T-helper 1 cell treated with Interleukin-12 subunit alpha and Interleukin-12 subunit beta and Interleukin-4 antibody, amounts not matched to agents 30 μg/mL and 1 μg/mL, for 36 hours (primary cell): ENCODE measurements around the gene MYH11.

Source experiments
- H3K27ac Mint-ChIP-seq: one replicate; pipeline ENCODE4 v1.8.0; 2021; ENCODE audit warnings: mild to moderate bottlenecking, mixed read lengths
- H3K27me3 Mint-ChIP-seq: one replicate; pipeline ENCODE4 v1.8.0; 2021; ENCODE audit warnings: low read depth, mixed read lengths
- H3K36me3 Mint-ChIP-seq: one replicate; pipeline ENCODE4 v1.8.0; 2021; ENCODE audit warnings: low read depth, mixed read lengths
- H3K4me1 Mint-ChIP-seq: one replicate; pipeline ENCODE4 v1.8.0; 2021; ENCODE audit warnings: low read depth, mixed read lengths
- H3K4me3 Mint-ChIP-seq: one replicate; pipeline ENCODE4 v1.8.0; 2021; ENCODE audit warnings: mild to moderate bottlenecking, moderate library complexity, mixed read lengths
- H3K9me3 Mint-ChIP-seq: one replicate; pipeline ENCODE4 v1.8.0; 2021; ENCODE audit warnings: mixed read lengths

Gene MYH11

DNA sequence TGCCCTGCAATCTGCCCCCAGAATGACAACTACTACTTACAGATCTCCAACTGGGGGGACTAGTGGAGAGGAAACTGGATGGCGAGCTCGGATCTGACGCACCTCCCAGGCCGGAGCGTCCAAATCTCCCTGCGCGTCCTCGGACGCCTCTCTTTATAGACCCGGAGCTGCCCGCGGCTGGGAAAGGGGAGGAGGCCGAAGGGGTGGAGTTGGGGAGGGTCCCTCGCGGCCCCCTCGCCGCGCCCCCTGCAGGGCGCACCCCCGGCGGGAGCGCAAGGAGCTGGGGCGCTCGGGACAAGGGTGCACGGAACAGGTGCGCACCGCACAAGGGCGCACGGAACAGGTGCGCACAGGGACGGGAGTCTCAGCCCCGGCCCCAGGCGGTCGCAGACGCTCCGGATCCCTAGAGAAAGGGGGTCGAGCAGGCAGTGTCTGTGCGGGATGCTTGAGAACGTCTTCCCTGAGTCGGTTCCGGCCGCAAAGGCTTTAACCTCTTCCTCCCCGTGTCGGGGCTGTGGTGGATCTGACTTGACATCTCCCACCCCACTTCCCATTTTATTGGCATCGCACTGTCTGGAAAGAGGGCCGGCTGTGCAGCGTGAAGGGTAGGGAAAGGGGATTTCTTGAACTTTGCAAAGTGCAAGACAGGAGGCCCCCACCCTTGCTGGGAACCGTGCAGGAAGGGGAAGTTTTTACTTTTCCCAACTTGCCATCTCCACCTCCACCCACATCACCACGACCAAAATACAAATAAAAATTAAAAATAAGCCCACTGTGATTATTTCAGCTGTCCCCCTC lies at the start of gene MYH11:
MYH11 (minus strand) TSS at position 128 of the 798 bp plus-strand sequence. CDS start 18,776 bp downstream, outside the sequence.
- H3K9me3 Mint-ChIP-seq, result no peaks in the 10 kb centered on the region
- peak within 1 kb of the TSS; percentile 78 for H3K4me3 Mint-ChIP-seq
- no peak within 1 kb of the TSS for H3K27ac Mint-ChIP-seq
- no peaks in the 10 kb centered on the region for H3K36me3 Mint-ChIP-seq
- H3K4me1 Mint-ChIP-seq, result peaks cover 7% of the 10 kb centered on the region
- peaks cover 57% of the 10 kb centered on the region for H3K27me3 Mint-ChIP-seq

DNA sequence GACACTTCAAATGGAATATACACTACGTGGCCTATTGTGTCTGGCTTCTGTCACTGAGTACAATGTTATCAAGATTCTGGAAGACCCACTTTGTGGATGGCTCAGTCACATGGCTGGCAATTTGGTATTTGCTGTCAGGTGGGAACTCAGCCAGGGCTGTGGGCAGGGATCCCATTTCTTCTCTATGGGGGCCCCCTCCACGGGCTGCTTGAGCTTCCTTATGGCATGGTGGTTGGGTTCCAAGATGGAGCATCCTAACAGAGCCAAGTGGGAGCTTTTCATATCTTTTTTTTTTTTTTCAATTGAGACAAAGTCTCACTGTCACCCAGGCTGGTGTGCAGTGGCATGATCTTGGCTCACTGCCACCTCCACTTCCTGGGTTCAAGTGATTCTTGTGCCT lies 49.6 kb upstream of the MYH11 start:
- H3K27ac Mint-ChIP-seq, result no peak overlapping the region
- peaks cover 3% of the 10 kb centered on the region for H3K36me3 Mint-ChIP-seq
- no peaks in the 10 kb centered on the region for H3K9me3 Mint-ChIP-seq
- peaks cover 9% of the 10 kb centered on the region for H3K4me1 Mint-ChIP-seq
- H3K4me3 Mint-ChIP-seq, result no peak overlapping the region
- peaks cover 3% of the 10 kb centered on the region for H3K27me3 Mint-ChIP-seq

DNA sequence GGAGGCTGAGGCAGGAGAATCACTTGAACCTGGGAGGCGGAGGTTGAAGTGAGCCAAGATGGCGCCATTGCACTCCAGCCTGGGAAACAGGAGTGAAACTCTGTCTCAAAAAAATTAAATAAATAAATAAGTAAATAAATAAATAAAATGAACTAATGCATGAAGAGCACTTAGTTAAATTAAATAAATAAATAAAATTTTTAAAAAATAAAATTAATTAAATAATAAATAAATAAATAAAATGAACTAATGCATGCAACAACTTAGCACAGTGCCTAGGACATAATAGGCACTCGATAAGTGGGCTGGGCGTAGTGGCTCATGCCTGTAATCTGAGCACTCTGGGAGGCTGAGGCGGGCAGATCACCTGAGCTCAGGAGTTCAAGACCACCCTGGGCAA lies 47.1 kb upstream of the MYH11 start:
- H3K9me3 Mint-ChIP-seq, result no peaks in the 10 kb centered on the region
- peaks cover 16% of the 10 kb centered on the region for H3K4me1 Mint-ChIP-seq
- H3K4me3 Mint-ChIP-seq, result no peak overlapping the region
- peaks cover 3% of the 10 kb centered on the region for H3K27me3 Mint-ChIP-seq
- H3K36me3 Mint-ChIP-seq, result no peaks in the 10 kb centered on the region
- no peak overlapping the region for H3K27ac Mint-ChIP-seq

DNA sequence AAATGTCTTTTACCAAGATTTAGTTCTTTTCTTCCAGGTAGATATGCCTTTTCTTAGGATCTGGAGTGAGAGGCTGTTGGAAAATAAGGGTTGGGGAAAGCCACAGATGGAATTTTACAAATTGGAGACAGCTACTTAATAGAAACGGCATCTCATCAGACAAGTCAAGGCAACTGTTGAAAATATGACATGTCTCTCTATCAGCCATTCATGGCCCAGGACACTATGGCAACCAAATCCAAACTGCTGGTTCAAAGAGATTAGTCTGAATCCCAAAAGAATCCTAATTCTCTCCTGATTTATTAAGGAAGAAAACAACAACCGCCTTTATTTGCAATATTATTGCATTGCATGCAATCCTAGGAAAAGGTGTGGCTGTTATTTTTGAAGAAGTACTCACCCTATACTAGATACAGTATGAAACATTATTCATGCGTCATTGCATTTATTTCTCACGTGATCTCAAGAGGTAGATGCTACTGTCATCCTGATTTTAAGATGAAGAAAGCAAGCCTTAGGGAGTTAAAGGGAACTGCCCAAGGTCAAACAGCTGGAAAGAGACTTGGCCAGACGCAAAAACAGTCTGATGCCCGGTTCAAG lies 44.2 kb upstream of the MYH11 start:
- Mint-ChIP-seq H3K27me3 (peaks cover 3% of the 10 kb centered on the region), H3K9me3 (no peaks in the 10 kb centered on the region), H3K36me3 (peaks cover 2% of the 10 kb centered on the region), H3K27ac (no peak overlapping the region), H3K4me1 (peaks cover 32% of the 10 kb centered on the region), H3K4me3 (no peak overlapping the region)

DNA sequence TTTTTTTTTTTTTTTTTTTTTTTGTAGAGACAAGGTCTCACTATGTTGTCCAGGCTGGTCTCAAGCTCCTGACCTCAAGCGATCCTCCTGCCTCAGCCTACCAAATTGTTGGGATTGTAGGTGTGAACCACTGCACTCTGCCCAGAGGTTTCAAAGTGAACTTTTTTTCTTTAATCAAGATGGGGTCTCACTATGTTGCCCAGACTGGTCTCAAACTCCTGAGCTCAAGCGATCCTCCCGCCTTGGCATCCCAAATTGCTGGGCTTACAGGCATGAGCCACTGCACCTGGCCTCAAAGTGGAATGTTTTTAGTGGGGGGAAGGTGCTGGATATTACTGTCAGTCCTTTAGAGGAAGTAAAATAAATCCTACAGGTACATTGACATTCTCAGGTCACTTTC lies 43.5 kb upstream of the MYH11 start:
- H3K27me3 Mint-ChIP-seq, result peaks cover 3% of the 10 kb centered on the region
- H3K4me1 Mint-ChIP-seq, result peaks cover 32% of the 10 kb centered on the region
- no peaks in the 10 kb centered on the region for H3K9me3 Mint-ChIP-seq
- no peak overlapping the region for H3K27ac Mint-ChIP-seq
- no peak overlapping the region for H3K4me3 Mint-ChIP-seq
- H3K36me3 Mint-ChIP-seq, result peaks cover 2% of the 10 kb centered on the region

DNA sequence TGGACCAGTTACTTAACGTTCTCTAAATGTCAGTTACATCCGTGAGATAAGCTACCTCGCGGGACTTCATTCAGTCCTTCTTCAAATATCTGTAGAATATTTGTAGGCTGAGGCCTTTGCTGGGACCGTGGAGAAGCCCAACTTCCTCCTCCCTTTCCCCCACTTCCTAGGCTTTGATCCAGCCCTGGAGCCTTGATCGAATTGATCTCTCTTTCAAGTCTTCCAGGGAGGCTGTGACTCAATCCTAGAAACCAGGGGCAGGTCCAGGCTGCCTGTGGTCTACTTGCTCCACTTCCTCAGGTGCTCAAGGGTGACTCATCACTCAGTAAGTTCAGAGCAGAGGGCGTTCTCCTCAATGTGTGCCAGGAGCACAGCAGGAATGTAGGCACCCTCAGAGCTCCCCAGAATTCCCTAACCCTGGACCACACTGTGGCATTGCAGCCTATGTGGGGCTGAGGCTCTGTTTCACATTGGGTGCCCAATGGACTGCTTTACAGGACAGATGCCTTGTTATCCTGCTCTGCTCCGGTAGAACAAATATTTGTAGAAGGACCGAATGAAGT lies 42.8 kb upstream of the MYH11 start:
- peak overlapping the region; percentile 21 for H3K4me3 Mint-ChIP-seq
- H3K9me3 Mint-ChIP-seq, result no peaks in the 10 kb centered on the region
- H3K27me3 Mint-ChIP-seq, result peaks cover 1% of the 10 kb centered on the region
- H3K36me3 Mint-ChIP-seq, result peaks cover 2% of the 10 kb centered on the region
- H3K4me1 Mint-ChIP-seq, result peaks cover 34% of the 10 kb centered on the region
- H3K27ac Mint-ChIP-seq, result peak overlapping the region; percentile 65

DNA sequence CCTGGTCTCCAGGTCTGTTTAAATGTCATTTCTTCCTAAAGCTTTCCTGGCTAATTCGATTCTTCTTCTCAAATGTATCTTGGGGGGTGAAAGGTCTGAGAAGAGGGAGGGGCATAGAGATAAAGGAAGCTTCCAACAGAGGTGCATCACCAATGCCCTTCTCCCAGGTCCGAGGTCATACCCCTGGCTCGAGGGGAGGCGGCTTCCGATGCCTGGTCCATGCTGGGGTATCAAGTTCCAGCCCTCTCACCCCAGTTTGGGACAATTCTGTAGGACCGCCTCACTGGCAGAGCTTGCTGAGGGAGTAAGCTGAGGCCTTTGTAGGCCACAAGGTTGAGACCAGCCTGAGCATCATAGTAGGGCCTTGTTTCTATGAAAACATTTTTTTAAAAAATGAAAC lies 41.8 kb upstream of the MYH11 start:
- Mint-ChIP-seq H3K4me3 (no peak overlapping the region), H3K27ac (peak overlapping the region; percentile 76), H3K4me1 (peaks cover 34% of the 10 kb centered on the region), H3K36me3 (peaks cover 2% of the 10 kb centered on the region), H3K27me3 (no peaks in the 10 kb centered on the region), H3K9me3 (no peaks in the 10 kb centered on the region)

DNA sequence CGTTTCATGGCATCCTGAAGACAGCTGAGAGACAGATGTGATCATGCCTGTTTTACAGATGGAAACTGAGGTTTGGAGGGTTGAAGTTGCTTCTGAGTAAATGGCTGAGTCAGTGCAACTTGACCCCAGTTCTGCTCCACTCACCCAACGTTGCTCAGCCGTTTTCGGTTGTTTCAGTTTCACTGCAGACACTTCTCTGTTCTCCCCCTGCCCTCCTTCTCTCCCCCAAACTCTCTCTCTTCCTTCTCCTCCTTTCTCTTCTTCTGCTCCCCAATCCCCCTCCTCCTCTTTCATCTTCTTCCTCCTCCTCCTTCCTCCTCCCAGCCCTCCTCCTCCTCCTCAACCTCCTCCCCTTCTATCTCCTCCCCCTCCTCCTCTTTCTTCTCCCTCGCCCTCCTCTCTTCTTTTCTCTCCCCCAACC lies 41.0 kb upstream of the MYH11 start:
- peak overlapping the region; percentile 72 for H3K4me3 Mint-ChIP-seq
- H3K27ac Mint-ChIP-seq, result peak overlapping the region; percentile 93
- H3K36me3 Mint-ChIP-seq, result peaks cover 2% of the 10 kb centered on the region
- peaks cover 34% of the 10 kb centered on the region for H3K4me1 Mint-ChIP-seq
- H3K9me3 Mint-ChIP-seq, result no peaks in the 10 kb centered on the region
- H3K27me3 Mint-ChIP-seq, result no peaks in the 10 kb centered on the region

DNA sequence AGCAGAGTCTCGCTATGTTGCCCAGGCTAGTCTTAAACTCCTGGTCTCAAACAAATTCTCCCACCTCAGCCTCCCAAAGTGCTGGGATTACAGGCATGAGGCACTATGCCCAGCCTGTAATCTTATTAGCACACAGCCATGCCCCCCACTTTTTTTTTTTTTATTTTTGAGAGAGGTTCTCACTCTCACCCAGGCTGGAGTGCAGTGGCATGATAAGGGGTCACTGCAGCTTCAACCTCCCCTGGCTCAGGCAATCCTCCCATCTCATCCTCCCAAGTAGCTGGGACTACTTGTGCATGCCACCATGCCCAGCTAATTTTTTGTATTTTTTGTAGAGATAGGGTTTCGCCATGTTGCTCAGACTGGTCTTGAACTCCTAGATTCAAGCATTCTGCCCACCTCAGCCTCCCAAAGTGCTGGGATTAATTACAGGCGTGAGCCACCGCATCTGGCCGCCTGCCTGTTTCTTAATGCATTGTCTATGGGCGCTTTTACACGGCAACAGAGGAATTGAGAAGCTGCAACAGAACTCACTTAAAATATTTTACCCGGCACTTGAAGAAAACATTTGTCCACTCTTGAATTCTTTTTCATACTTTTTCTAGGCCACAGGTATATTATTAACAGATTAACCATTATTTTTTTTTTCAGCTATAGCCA lies 40.4 kb upstream of the MYH11 start:
- no peaks in the 10 kb centered on the region for H3K9me3 Mint-ChIP-seq
- peaks cover 31% of the 10 kb centered on the region for H3K4me1 Mint-ChIP-seq
- H3K27ac Mint-ChIP-seq, result peak overlapping the region; percentile 93
- H3K27me3 Mint-ChIP-seq, result no peaks in the 10 kb centered on the region
- H3K36me3 Mint-ChIP-seq, result peaks cover 2% of the 10 kb centered on the region
- H3K4me3 Mint-ChIP-seq, result peak overlapping the region; percentile 72

DNA sequence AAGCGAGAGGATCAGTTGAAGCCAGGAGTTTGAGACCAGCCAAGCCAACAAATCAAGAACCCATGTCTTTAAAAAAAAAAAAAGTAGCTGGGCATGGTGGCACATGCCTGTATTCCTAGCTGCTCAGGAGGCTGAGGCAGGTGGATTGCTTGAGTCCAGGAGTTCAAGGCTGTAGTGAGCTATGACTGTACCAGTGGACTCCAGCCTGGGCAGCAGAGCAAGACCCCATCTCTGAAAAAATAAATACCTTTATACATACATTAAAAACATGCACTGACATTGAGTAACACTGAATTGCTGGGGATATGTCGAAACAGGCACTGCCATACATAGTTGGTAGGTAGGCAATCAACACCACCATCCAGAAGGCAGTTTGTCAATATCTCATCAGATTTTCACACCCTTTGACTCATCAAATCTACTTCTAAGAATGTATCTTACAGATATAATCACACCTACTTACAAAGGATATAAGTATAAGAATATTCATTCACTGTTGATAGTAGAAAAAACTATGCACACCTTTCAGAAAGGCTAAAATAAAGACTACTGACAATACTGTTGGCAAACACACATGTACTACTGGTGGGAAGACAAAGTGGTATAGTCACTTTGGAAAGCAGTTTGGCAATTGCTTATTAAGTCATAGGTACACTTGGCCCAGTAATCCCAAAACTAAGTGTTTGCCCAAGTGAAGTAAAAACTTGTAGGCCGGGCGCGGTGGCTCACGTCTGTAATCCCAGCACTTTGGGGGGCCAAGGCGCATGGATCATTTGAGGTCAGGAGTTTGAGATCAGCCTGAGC lies 37.9 kb upstream of the MYH11 start:
- Mint-ChIP-seq H3K4me1 (peaks cover 29% of the 10 kb centered on the region), H3K27me3 (no peaks in the 10 kb centered on the region), H3K27ac (peak overlapping the region; percentile 11), H3K36me3 (peaks cover 2% of the 10 kb centered on the region), H3K9me3 (no peaks in the 10 kb centered on the region), H3K4me3 (no peak overlapping the region)

DNA sequence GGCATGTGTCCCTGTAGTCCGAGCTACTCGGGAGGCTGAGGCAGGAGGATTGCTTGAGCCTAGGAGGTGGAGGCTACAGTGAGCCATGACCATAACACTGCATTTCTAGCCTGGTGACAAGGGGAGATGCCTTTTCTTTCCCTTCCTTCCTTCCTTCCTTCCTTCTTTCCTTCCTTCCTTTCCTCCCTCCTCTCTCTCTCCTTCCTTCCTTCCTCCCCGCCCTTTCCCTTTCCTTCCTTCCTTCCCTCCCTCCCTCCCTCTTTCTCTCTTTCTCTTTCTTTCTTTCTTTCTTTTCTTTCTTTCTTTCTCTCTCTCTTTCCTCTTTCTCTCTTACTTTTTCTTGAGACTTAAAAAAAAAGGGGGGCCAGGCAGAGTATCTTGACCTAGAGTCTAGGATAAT lies 34.7 kb upstream of the MYH11 start:
- Mint-ChIP-seq H3K27me3 (no peaks in the 10 kb centered on the region), H3K4me3 (no peak overlapping the region), H3K9me3 (no peaks in the 10 kb centered on the region), H3K27ac (no peak overlapping the region), H3K4me1 (peaks cover 23% of the 10 kb centered on the region), H3K36me3 (peaks cover 8% of the 10 kb centered on the region)

DNA sequence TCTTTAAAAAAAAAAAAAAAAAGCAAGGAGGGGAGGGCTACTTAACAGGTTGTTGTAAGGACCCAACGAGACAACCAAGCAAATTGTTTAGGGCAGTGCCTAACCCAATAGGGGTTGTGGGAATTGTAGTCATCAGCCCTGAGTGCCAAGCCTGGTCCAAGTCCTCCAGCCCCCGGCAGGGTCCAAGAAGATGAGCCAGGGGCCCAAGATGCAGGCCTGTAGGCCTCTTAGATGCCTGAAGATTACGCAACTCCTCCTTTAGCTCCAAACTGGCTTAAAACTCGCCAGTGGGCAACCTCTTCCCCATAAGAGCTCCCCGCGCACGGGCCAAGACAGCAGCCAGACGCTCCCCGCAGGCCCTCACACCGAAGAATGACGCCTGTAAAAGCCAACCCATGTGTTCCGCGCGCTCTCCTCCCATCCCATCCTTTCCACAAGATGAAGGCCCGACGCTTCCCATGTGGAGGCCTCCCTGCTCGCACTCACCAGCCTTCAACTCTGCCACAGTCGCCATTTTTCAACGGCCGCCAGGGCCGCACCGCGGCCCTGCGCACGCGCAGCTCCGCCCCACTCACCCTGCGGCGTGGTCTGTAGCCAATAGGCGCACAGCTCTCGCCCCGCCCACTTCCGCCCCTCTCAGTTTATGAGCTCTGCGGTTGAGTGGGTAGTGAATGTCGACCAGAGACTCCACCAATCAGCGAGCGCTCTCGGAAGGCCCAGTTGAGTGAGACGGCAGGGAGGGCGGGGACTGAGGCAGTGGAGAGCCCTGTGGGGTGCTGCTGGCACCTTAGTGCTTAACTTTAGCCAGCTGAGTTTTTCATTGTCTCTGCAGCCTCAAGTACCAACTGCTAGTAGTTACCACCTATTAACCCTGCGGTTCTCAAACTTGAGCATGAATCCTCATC lies 31.5 kb upstream of the MYH11 start, which contains the start of gene CEP20:
CEP20 (minus strand) TSS at position 532 of the 905 bp plus-strand sequence; CDS start at position 514, 18 bp downstream.
- peak within 1 kb of the TSS; percentile 100 for H3K4me3 Mint-ChIP-seq
- H3K27ac Mint-ChIP-seq, result peak within 1 kb of the TSS; percentile 99
- H3K27me3 Mint-ChIP-seq, result no peaks in the 10 kb centered on the region
- no peaks in the 10 kb centered on the region for H3K9me3 Mint-ChIP-seq
- H3K36me3 Mint-ChIP-seq, result peaks cover 12% of the 10 kb centered on the region
- peaks cover 31% of the 10 kb centered on the region for H3K4me1 Mint-ChIP-seq

DNA sequence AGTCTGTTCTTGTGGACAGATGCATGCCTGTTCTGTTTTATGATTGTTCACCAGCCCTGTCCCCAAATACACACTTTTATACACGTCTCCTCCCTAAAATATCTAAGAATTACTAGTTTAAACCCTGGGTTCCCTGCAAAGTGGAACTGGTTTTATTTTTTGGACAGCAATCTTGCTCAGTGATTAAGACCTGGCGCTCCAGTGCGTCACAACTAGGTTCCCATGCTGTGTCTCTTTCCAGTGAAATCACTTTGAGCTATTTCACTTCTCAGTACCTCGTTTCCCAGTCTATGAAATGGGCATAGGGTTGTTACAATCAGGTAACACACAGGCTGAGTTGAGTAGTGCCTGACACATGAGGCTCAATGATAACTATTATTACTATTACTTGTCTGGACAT lies 30.5 kb upstream of the MYH11 start:
- peak overlapping the region; percentile 100 for H3K4me3 Mint-ChIP-seq
- peaks cover 17% of the 10 kb centered on the region for H3K36me3 Mint-ChIP-seq

More for the DNA sequence above, 30.5 kb upstream of the MYH11 start:
- H3K27ac Mint-ChIP-seq, result peak overlapping the region; percentile 99
- H3K4me1 Mint-ChIP-seq, result peaks cover 31% of the 10 kb centered on the region
- no peaks in the 10 kb centered on the region for H3K9me3 Mint-ChIP-seq
- no peaks in the 10 kb centered on the region for H3K27me3 Mint-ChIP-seq
